SH-SY5Y (cell line): Measurements from ENCODE around the gene NEURL1B.

Source experiments
- GATA2 ChIP-seq: IDR thresholded peaks from 2 replicates; pipeline ENCODE4 v1.6.1; 2011; ENCODE audit warnings: mild to moderate bottlenecking, low read depth, low read length
- GATA3 ChIP-seq: IDR thresholded peaks from 2 replicates; pipeline ENCODE4 v1.6.1; 2011; ENCODE audit warnings: low read depth, mild to moderate bottlenecking, low read length, moderate library complexity

DNA sequence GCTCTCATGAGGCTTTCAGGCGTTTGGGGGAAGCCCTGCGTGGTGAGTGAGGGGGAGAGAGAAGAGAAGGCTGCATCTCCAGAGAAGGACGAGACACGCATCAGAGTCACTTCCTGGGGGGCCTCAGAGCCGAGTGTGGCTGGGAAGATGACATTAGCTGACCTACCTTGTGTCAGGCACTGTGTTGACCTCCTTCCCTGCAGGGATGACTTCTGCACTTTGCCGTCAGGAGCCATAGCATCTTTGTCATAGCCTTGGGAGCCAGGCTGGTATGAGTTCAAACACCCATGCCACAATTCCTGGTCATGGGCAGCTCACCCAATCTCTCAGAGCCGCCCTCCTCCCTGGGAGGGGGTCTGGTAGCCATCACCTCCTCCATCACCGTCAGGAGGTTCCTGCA is 17.3 kb downstream of the NEURL1B start:
- no peak for TF ChIP-seq GATA3
- no peak for TF ChIP-seq GATA2
